Retinal pigment epithelial cell (primary cell): ENCODE results near the gene INHBB.
"Not testable (repeated sequence)": the region's sequence is repeated elsewhere in the genome, so short reads cannot be mapped to it uniquely, and the experiment has no call there.

Source experiments
- DNase-seq: peaks from one replicate; pipeline ENCODE4 v3.0.0-alpha.2; 2010; ENCODE audit warnings: low read depth
- H3K4me3 ChIP-seq: 2 replicates; pipeline ENCODE4 v1.5.1; 2011; ENCODE audit warnings: mild to moderate bottlenecking, low read length, control low read depth, moderate library complexity
- TF ChIP-seq, protein P1 (sequence below): conservative IDR thresholded peaks from 2 replicates; pipeline ENCODE4 v1.5.1; 2011; ENCODE audit warnings: low read depth, low read length, control low read depth, inconsistent platforms

The INHBB gene

GRCh38 chr2:120383631-120384340 is 37.9 kb downstream of the INHBB start:
- DNase-seq: no peak
- TF ChIP-seq, protein P1, sequence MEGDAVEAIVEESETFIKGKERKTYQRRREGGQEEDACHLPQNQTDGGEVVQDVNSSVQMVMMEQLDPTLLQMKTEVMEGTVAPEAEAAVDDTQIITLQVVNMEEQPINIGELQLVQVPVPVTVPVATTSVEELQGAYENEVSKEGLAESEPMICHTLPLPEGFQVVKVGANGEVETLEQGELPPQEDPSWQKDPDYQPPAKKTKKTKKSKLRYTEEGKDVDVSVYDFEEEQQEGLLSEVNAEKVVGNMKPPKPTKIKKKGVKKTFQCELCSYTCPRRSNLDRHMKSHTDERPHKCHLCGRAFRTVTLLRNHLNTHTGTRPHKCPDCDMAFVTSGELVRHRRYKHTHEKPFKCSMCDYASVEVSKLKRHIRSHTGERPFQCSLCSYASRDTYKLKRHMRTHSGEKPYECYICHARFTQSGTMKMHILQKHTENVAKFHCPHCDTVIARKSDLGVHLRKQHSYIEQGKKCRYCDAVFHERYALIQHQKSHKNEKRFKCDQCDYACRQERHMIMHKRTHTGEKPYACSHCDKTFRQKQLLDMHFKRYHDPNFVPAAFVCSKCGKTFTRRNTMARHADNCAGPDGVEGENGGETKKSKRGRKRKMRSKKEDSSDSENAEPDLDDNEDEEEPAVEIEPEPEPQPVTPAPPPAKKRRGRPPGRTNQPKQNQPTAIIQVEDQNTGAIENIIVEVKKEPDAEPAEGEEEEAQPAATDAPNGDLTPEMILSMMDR: no peak
- H3K4me3 ChIP-seq: no peak overlapping the region

DNA sequence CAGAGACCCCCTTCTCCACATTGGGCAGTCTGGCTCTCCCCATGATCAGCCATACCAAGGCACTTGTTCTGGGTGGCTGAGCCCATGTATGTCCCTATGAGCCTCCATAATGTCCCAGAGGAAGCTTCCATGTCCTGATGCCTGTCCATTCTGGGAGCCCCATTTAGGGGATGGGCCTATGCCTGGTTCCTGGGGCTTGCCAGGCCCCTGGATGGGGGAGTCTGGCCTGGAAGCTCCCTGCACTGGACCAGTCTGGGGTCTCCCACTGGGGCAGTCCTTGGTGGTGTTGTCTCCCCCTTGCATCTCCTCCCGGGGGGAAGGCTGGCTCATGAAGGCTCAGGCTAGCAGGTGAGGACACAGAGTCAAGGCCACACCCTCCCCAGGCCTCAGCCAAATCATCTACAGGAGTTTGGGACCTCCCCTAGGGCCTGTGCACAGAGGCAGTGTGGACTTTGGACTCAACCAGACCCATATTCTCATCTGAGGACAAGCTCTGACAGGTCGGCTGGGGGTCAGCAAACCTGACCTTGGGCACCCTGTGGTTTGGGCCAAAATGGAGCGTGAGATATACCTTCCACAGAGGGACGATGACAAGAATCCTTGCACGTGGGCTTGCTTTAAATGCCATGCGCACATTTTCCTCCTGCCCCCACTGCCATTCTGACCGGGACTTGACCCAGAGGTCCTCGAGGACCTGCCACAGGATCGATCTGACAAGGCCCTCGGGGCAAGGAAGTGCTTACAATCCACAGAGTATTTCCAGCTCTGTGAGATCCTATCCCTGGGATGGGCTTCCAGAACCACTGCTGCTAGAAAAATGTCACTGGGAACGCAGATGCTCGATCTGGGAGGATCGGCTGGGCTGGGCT is 38.8 kb downstream of the INHBB start:
- TF ChIP-seq, protein P1: no peak
- DNase-seq: no peak
- H3K4me3 ChIP-seq: no peak overlapping the region

- no peak for DNase-seq
- H3K4me3 ChIP-seq: no peak overlapping the region
- TF ChIP-seq, protein P1: no peak
Measured at GRCh38 chr2:120385355-120386127, 39.6 kb downstream of the INHBB start.

DNA sequence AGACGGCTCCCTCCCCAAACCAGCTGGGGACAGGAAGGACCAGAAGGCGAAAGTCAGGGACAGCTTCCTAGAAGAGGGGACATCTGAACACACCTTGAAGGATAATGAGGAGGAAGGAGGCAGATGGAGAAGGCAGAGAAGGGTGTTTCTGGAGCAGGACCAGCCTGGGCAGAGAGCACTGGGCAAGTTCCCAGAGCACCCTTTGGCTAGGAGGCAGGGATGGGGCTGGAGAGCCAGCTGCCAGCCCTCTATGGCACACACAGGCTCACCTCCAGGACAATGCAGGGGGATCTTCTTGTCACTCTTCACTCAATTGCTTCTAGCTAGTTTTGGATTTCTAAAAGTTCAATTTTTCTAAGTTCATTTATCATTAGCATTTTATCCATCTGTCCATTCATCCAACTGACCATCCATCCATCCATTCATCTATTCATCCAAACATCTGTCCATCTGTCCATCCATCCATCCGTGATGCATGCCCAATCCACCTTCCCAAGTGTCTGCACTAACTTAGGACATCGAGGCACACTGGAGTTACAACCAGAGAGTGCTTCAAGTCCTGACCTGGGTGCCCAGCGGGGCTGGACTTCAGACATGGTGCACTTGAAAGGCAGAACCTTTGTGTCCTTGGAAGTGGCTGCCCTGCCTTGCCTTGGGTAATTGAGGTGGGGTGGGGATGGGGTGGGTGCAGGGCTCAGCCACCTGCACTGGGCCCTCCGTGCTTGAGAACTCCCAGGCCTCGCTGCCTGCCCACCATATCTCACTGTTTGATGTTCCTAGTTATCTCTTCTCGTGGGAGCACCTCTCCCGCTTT is 42.5 kb downstream of the INHBB start:
- no peak overlapping the region for H3K4me3 ChIP-seq
- no peak for DNase-seq
- TF ChIP-seq, protein P1: no peak

- TF ChIP-seq, protein P1: no peak
- DNase-seq: no peak
- H3K4me3 ChIP-seq: no peak overlapping the region
Measured at GRCh38 chr2:120389036-120389391, 43.1 kb downstream of the INHBB start.

- DNase-seq: no peak
- TF ChIP-seq, protein P1: no peak
- H3K4me3 ChIP-seq: no peak overlapping the region
Measured at GRCh38 chr2:120390381-120391055, 44.6 kb downstream of the INHBB start.

- not testable (repeated sequence) for DNase-seq, H3K4me3 ChIP-seq
Measured at GRCh38 chr2:120391382-120391781, 45.4 kb downstream of the INHBB start.
